ENCODE data around the gene PRC1. TPM values are rescaled to one million over a fixed set of nuclear protein-coding genes. Genes with fewer than 3 reads are reported as not detected.
A peak's percentile ranks its signal among the peaks of the same experiment; 100 is the strongest.
"Not testable (repeated sequence)": the region's sequence is repeated elsewhere in the genome, so short reads cannot be mapped to it uniquely, and the experiment has no call there.

The PRC1 gene
- total RNA-seq, 1 donor from 2014 or later, result 9.3 TPM

- Mint-ChIP-seq H3K36me3 (ENCODE audit: low read depth) (peaks cover 23% of the 10 kb centered on the region), H3K9me3 (no peaks in the 10 kb centered on the region), H3K4me3 (no peak overlapping the region), H3K27me3 (no peaks in the 10 kb centered on the region), H3K4me1 (peaks cover 12% of the 10 kb centered on the region), H3K27ac (peak overlapping the region; percentile 30)
- CTCF ChIA-PET, result no interaction called here
- TF ChIP-seq CTCF (IDR thresholded peaks at IDR 0.05), result no peak
- POLR2A ChIA-PET, result interaction anchor here (1.8 to 2.1 kb wide), 2 partner anchors 8 to 21 kb away, joined by 7 to 8 read pairs; partner anchors contain the start of genes HDDC3 and MAN2A2
- ATAC-seq (ENCODE audit: low read depth) (peak; percentile 83), DNase-seq (no peak)
- intact Hi-C loops (cut with micrococcal nuclease), result no loop called here
These were observed 70.0 kb downstream of the PRC1 start for GRCh38 chr15:90924375-90924774.

- ChIA-PET CTCF (interaction anchor here (1.9 kb wide), 1 partner anchor 10 kb away, joined by 12 read pairs; the partner anchor contains the start of gene HDDC3), POLR2A (interaction anchor here (0.6 to 2.1 kb wide), 3 partner anchors 9 to 176 kb away, joined by 3 to 8 read pairs (median 5); partner anchors contain the start of gene HDDC3)
- DNase-seq; H3K27me3 Mint-ChIP-seq; H3K27ac Mint-ChIP-seq; H3K9me3 Mint-ChIP-seq; H3K4me1 Mint-ChIP-seq; ATAC-seq (ENCODE audit: low read depth); intact Hi-C loops (cut with micrococcal nuclease); H3K4me3 Mint-ChIP-seq: not testable (repeated sequence)
- peaks cover 37% of the 10 kb centered on the region for H3K36me3 Mint-ChIP-seq (ENCODE audit: low read depth)
These were observed 71.5 kb downstream of the PRC1 start for GRCh38 chr15:90922712-90923322.

- intact Hi-C loops (cut with micrococcal nuclease), result no loop called here
- POLR2A ChIA-PET, result interaction anchor here (0.6 to 1.2 kb wide), 4 partner anchors 13 to 175 kb away, joined by 3 to 6 read pairs (median 4); partner anchors contain the start of genes MAN2A2 and UNC45A
- H3K4me1 Mint-ChIP-seq, result peaks cover 7% of the 10 kb centered on the region
- CTCF ChIA-PET, result interaction anchor here (1.9 kb wide), 1 partner anchor 11 kb away, joined by 12 read pairs; the partner anchor contains the start of gene HDDC3
- H3K4me3 Mint-ChIP-seq, result no peak overlapping the region
- TF ChIP-seq CTCF (IDR thresholded peaks at IDR 0.05), result no peak
- no peaks in the 10 kb centered on the region for H3K27me3 Mint-ChIP-seq
- H3K36me3 Mint-ChIP-seq (ENCODE audit: low read depth), result peaks cover 45% of the 10 kb centered on the region
- ATAC-seq (ENCODE audit: low read depth) (no peak), DNase-seq (no peak)
- no peak overlapping the region for H3K27ac Mint-ChIP-seq
- H3K9me3 Mint-ChIP-seq, result no peaks in the 10 kb centered on the region
These were observed 72.4 kb downstream of the PRC1 start for GRCh38 chr15:90921887-90922286.

GRCh38 chr15:90918835-90919234, 75.5 kb downstream of the PRC1 start:
- Mint-ChIP-seq H3K27me3 (no peaks in the 10 kb centered on the region), H3K4me3 (no peak overlapping the region), H3K9me3 (no peaks in the 10 kb centered on the region), H3K4me1 (peaks cover 10% of the 10 kb centered on the region), H3K36me3 (ENCODE audit: low read depth) (peaks cover 74% of the 10 kb centered on the region), H3K27ac (no peak overlapping the region)
- intact Hi-C loops (cut with micrococcal nuclease), result no loop called here
- ChIA-PET CTCF (no interaction called here), POLR2A (interaction anchor here (1.0 kb wide), 1 partner anchor 16 kb away, joined by 4 read pairs; the partner anchor contains the start of gene MAN2A2)
- ATAC-seq (ENCODE audit: low read depth) (no peak), DNase-seq (no peak)
- TF ChIP-seq CTCF (IDR thresholded peaks at IDR 0.05), result no peak

- Mint-ChIP-seq H3K36me3 (ENCODE audit: low read depth) (peaks cover 80% of the 10 kb centered on the region), H3K27me3 (no peaks in the 10 kb centered on the region), H3K4me1 (peaks cover 10% of the 10 kb centered on the region), H3K9me3 (no peaks in the 10 kb centered on the region), H3K4me3 (no peak overlapping the region), H3K27ac (no peak overlapping the region)
- DNase-seq (no peak), ATAC-seq (ENCODE audit: low read depth) (no peak)
- TF ChIP-seq CTCF (IDR thresholded peaks at IDR 0.05), result no peak
- ChIA-PET CTCF (interaction anchor here (1.2 kb wide), 1 partner anchor 13 kb away, joined by 3 read pairs; no protein-coding TSS in a partner anchor), POLR2A (interaction anchor here (0.6 to 1.0 kb wide), 3 partner anchors 9 to 15 kb away, joined by 3 to 4 read pairs (median 3); partner anchors contain the start of gene MAN2A2)
- intact Hi-C loops (cut with micrococcal nuclease), result no loop called here
These were observed 76.1 kb downstream of the PRC1 start for GRCh38 chr15:90918034-90918788.

Measured in activated B cell treated with CpG ODN at 0.5 μM for 24 hours (primary cell).